ENCODE data around the gene ERBB3. TPM values are rescaled to one million over a fixed set of nuclear protein-coding genes. Genes with fewer than 3 reads are reported as not detected.
"Not testable (repeated sequence)": the region's sequence is repeated elsewhere in the genome, so short reads cannot be mapped to it uniquely, and the experiment has no call there.

ERBB3 gene
- total RNA-seq = 159 TPM

GRCh38 chr12:56079723-56080555, at the start of gene ERBB3:
Gene ERBB3 (plus strand): TSS chr12:56080165. CDS start chr12:56080301, 136 bp downstream.
- ATAC-seq (peak; percentile 83), DNase-seq (ENCODE audit: low spot score) (peak; percentile 83)
- intact Hi-C loops (cut with DNase I) = no loop called here

- ATAC-seq (no peak), DNase-seq (ENCODE audit: low spot score) (no peak)
- intact Hi-C loops (cut with DNase I) = loop anchor here (5.0 kb wide), 1 partner anchor 40 kb away; no protein-coding TSS in a partner anchor
Measured at GRCh38 chr12:56031987-56032386, 48.0 kb upstream of the ERBB3 start.

- intact Hi-C loops (cut with DNase I) = loop anchor here (5.0 kb wide), 1 partner anchor 42 kb away; no protein-coding TSS in a partner anchor
- DNase-seq (ENCODE audit: low spot score) = no peak
- ATAC-seq = no peak
Measured at GRCh38 chr12:56034586-56035332, 45.2 kb upstream of the ERBB3 start.

GRCh38 chr12:56037161-56037560, 42.8 kb upstream of the ERBB3 start:
- ATAC-seq (no peak), DNase-seq (ENCODE audit: low spot score) (no peak)
- intact Hi-C loops (cut with DNase I) = no loop called here

GRCh38 chr12:56038022-56038655, 41.8 kb upstream of the ERBB3 start:
- ATAC-seq = no peak
- intact Hi-C loops (cut with DNase I) = no loop called here
- DNase-seq (ENCODE audit: low spot score) = no peak

GRCh38 chr12:56040151-56040550, 39.8 kb upstream of the ERBB3 start:
- no peak for DNase-seq (ENCODE audit: low spot score)
- intact Hi-C loops (cut with DNase I) = no loop called here
- no peak for ATAC-seq

GRCh38 chr12:56040963-56041551, 38.9 kb upstream of the ERBB3 start:
- DNase-seq (ENCODE audit: low spot score) = no peak
- intact Hi-C loops (cut with DNase I) = no loop called here
- no peak for ATAC-seq

- intact Hi-C loops (cut with DNase I) = no loop called here
- DNase-seq (ENCODE audit: low spot score) = peak; percentile 96
- ATAC-seq = peak; percentile 97
Measured at GRCh38 chr12:56041552-56042429, 38.2 kb upstream of the ERBB3 start, which contains the start of gene RPS26. Gene RPS26 (plus strand): TSS chr12:56041918. CDS start chr12:56042167, 249 bp downstream.

GRCh38 chr12:56042430-56042813, 37.5 kb upstream of the ERBB3 start:
- intact Hi-C loops (cut with DNase I); ATAC-seq; DNase-seq (ENCODE audit: low spot score): not testable (repeated sequence)

- DNase-seq (ENCODE audit: low spot score) (no peak), ATAC-seq (no peak)
- intact Hi-C loops (cut with DNase I) = no loop called here
Measured at GRCh38 chr12:56042843-56043242, 37.1 kb upstream of the ERBB3 start.

- peak; percentile 36 for DNase-seq (ENCODE audit: low spot score)
- no peak for ATAC-seq
- intact Hi-C loops (cut with DNase I) = no loop called here
Measured at GRCh38 chr12:56046027-56046780, 33.8 kb upstream of the ERBB3 start.

- ATAC-seq (no peak), DNase-seq (ENCODE audit: low spot score) (no peak)
- intact Hi-C loops (cut with DNase I) = no loop called here
Measured at GRCh38 chr12:56053407-56053893, 26.5 kb upstream of the ERBB3 start.

GRCh38 chr12:56059964-56060363, 20.0 kb upstream of the ERBB3 start:
- intact Hi-C loops (cut with DNase I); ATAC-seq; DNase-seq (ENCODE audit: low spot score): not testable (repeated sequence)

GRCh38 chr12:56061982-56062381, 18.0 kb upstream of the ERBB3 start:
- ATAC-seq = no peak
- intact Hi-C loops (cut with DNase I) = no loop called here
- DNase-seq (ENCODE audit: low spot score) = no peak

- ATAC-seq (no peak), DNase-seq (ENCODE audit: low spot score) (no peak)
- intact Hi-C loops (cut with DNase I) = no loop called here
Measured at GRCh38 chr12:56062996-56063395, 17.0 kb upstream of the ERBB3 start.

- intact Hi-C loops (cut with DNase I) = no loop called here
- no peak for ATAC-seq
- no peak for DNase-seq (ENCODE audit: low spot score)
Measured at GRCh38 chr12:56071648-56072047, 8.3 kb upstream of the ERBB3 start.

GRCh38 chr12:56074396-56074795, 5.6 kb upstream of the ERBB3 start:
- DNase-seq (ENCODE audit: low spot score) = no peak
- no peak for ATAC-seq
- intact Hi-C loops (cut with DNase I) = no loop called here
